ENCODE data around the gene ZNF497. TPM values are rescaled to one million over a fixed set of nuclear protein-coding genes. Genes with fewer than 3 reads are reported as not detected.

ZNF497 gene
- total and polyA plus RNA-seq, 2 of the 13 experiments (the other 11 are each of a cell fraction or from before 2014, with no cell fraction given): 1.5 to 1.9 TPM

GRCh38 chr19:58387338-58388174, 25.0 kb upstream of the ZNF497 start (continued):
- TF ChIP-seq, protein P1, sequence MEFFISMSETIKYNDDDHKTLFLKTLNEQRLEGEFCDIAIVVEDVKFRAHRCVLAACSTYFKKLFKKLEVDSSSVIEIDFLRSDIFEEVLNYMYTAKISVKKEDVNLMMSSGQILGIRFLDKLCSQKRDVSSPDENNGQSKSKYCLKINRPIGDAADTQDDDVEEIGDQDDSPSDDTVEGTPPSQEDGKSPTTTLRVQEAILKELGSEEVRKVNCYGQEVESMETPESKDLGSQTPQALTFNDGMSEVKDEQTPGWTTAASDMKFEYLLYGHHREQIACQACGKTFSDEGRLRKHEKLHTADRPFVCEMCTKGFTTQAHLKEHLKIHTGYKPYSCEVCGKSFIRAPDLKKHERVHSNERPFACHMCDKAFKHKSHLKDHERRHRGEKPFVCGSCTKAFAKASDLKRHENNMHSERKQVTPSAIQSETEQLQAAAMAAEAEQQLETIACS (CRISPR knock-in tag; IDR thresholded peaks at IDR 0.05): 0 out of 2 replicates have a peak, but pooled peaks have one; percentile 7
- TF ChIP-seq, protein P2, sequence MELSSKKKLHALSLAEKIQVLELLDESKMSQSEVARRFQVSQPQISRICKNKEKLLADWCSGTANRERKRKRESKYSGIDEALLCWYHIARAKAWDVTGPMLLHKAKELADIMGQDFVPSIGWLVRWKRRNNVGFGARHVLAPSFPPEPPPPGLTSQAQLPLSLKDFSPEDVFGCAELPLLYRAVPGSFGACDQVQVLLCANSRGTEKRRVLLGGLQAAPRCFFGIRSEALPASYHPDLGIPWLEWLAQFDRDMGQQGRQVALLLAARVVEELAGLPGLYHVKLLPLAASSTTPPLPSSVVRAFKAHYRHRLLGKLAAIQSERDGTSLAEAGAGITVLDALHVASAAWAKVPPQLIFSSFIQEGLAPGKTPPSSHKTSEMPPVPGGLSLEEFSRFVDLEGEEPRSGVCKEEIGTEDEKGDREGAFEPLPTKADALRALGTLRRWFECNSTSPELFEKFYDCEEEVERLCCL (CRISPR knock-in tag; IDR thresholded peaks at IDR 0.05; ENCODE audit: borderline replicate concordance): 0 out of 2 replicates have a peak, but pooled peaks have one; percentile 61
- TF ChIP-seq DNMT1 (CRISPR knock-in tag; IDR thresholded peaks at IDR 0.05) (0 out of 2 replicates have a peak, but pooled peaks have one; percentile 33), ZNF337 (CRISPR knock-in tag; IDR thresholded peaks at IDR 0.05; ENCODE audit: borderline replicate concordance, low read depth) (no peak), SIN3A (IDR thresholded peaks at IDR 0.05; ENCODE audit: borderline replicate concordance, low read depth, low read length) (0 out of 2 replicates have a peak, but pooled peaks have one; percentile 30), WIZ (CRISPR knock-in tag; IDR thresholded peaks at IDR 0.05) (no peak), SAP130 (CRISPR knock-in tag; IDR thresholded peaks at IDR 0.05; ENCODE audit: low read depth) (peak; percentile 37; the same call in 1 of the 2 replicates), NFKB2 (CRISPR knock-in tag; IDR thresholded peaks at IDR 0.05; ENCODE audit: borderline replicate concordance) (no peak), FOXA1 (IDR thresholded peaks at IDR 0.05) (no peak), FOXA1 (CRISPR knock-in tag; IDR thresholded peaks at IDR 0.05) (no peak), ARID2 (CRISPR knock-in tag; IDR thresholded peaks at IDR 0.05; ENCODE audit: borderline replicate concordance) (0 out of 2 replicates have a peak, but pooled peaks have one; percentile 51), ZKSCAN8 (CRISPR knock-in tag; IDR thresholded peaks at IDR 0.05; ENCODE audit: borderline replicate concordance) (0 out of 2 replicates have a peak, but pooled peaks have one; percentile 1), ZNF501 (CRISPR knock-in tag; IDR thresholded peaks at IDR 0.05) (peak; percentile 63; the same call in 1 of the 2 replicates), TEAD3 (CRISPR knock-in tag; optimal IDR thresholded peaks at IDR 0.05; ENCODE audit: borderline replicate concordance) (peak; percentile 19), ZSCAN9 (CRISPR knock-in tag; IDR thresholded peaks at IDR 0.05; ENCODE audit: borderline replicate concordance) (peak; percentile 5; the same call in 1 of the 2 replicates), ZNF558 (CRISPR knock-in tag; IDR thresholded peaks at IDR 0.05; ENCODE audit: borderline replicate concordance) (peak; percentile 66; the same call in 1 of the 2 replicates)
- TF ChIP-seq, protein P3, sequence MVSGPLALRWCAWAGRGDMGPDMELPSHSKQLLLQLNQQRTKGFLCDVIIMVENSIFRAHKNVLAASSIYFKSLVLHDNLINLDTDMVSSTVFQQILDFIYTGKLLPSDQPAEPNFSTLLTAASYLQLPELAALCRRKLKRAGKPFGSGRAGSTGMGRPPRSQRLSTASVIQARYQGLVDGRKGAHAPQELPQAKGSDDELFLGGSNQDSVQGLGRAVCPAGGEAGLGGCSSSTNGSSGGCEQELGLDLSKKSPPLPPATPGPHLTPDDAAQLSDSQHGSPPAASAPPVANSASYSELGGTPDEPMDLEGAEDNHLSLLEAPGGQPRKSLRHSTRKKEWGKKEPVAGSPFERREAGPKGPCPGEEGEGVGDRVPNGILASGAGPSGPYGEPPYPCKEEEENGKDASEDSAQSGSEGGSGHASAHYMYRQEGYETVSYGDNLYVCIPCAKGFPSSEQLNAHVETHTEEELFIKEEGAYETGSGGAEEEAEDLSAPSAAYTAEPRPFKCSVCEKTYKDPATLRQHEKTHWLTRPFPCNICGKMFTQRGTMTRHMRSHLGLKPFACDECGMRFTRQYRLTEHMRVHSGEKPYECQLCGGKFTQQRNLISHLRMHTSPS (CRISPR knock-in tag; IDR thresholded peaks at IDR 0.05; ENCODE audit: low read depth): 0 out of 2 replicates have a peak, but pooled peaks have one; percentile 3
